ENCODE data around the gene POU6F2. TPM values are rescaled to one million over a fixed set of nuclear protein-coding genes. Genes with fewer than 3 reads are reported as not detected.

The POU6F2 gene
- total RNA-seq, 1 experiment from 2014 or later = 3.9 TPM

- Mint-ChIP-seq H3K4me3 (ENCODE audit: unreplicated experiment) (no peak overlapping the region), H3K27ac (ENCODE audit: unreplicated experiment) (no peak overlapping the region), H3K27me3 (ENCODE audit: insufficient read depth, unreplicated experiment) (peaks cover 3% of the 10 kb centered on the region), H3K36me3 (ENCODE audit: insufficient read depth, unreplicated experiment) (no peaks in the 10 kb centered on the region), H3K4me1 (ENCODE audit: low read depth, unreplicated experiment) (no peaks in the 10 kb centered on the region), H3K9me3 (ENCODE audit: unreplicated experiment) (no peaks in the 10 kb centered on the region)
- Histone ChIP-seq H3K27me3 (replicated peaks; ENCODE audit: control insufficient read depth, insufficient read depth, low read length) (no peaks in the 10 kb centered on the region), H3K36me3 (ENCODE audit: control insufficient read depth, insufficient read depth, low read length) (no peaks in the 10 kb centered on the region), H3K9me3 (no peaks in the 10 kb centered on the region), H3K4me3 (ENCODE audit: low read depth, low read length) (no peak overlapping the region), H3K4me1 (0 out of 2 replicates have a peak, but pooled peaks cover 5% of the 10 kb centered on the region)
- BruUV-seq (replicated peaks) = no TSS peak
- DNase-seq = no peak
- TF ChIP-seq CTCF (IDR thresholded peaks at IDR 0.05; ENCODE audit: insufficient read depth in 1 of 2, low read depth in 1 of 2, low read length in 1 of 2, severe bottlenecking in 1 of 2, unreplicated experiment in 1 of 2) = no peak
- POLR2A ChIA-PET = no interaction called here
- intact Hi-C loops (cut with micrococcal nuclease; ENCODE audit: unreplicated experiment) = no loop called here
- CTCF ChIA-PET = no interaction called here
Observed at GRCh38 chr7:39270018-39270417, 292.3 kb downstream of the POU6F2 start.

- ChIA-PET POLR2A (no interaction called here), CTCF (no interaction called here)
- H3K4me1 ChIP-seq = 0 out of 2 replicates have a peak, but pooled peaks cover 5% of the 10 kb centered on the region
- TF ChIP-seq CTCF (IDR thresholded peaks at IDR 0.05; ENCODE audit: insufficient read depth in 1 of 2, low read depth in 1 of 2, low read length in 1 of 2, severe bottlenecking in 1 of 2, unreplicated experiment in 1 of 2) = no peak
- H3K4me3 ChIP-seq (ENCODE audit: low read depth, low read length) = no peak overlapping the region
- H3K4me3 Mint-ChIP-seq (ENCODE audit: unreplicated experiment) = no peak overlapping the region
- no peak overlapping the region for H3K27ac Mint-ChIP-seq (ENCODE audit: unreplicated experiment)
- peaks cover 3% of the 10 kb centered on the region for H3K27me3 Mint-ChIP-seq (ENCODE audit: insufficient read depth, unreplicated experiment)
- no peaks in the 10 kb centered on the region for H3K27me3 ChIP-seq (replicated peaks; ENCODE audit: control insufficient read depth, insufficient read depth, low read length)
- intact Hi-C loops (cut with micrococcal nuclease; ENCODE audit: unreplicated experiment) = no loop called here
- H3K9me3 Mint-ChIP-seq (ENCODE audit: unreplicated experiment) = no peaks in the 10 kb centered on the region
- H3K9me3 ChIP-seq = no peaks in the 10 kb centered on the region
- no peaks in the 10 kb centered on the region for H3K4me1 Mint-ChIP-seq (ENCODE audit: low read depth, unreplicated experiment)
- no peaks in the 10 kb centered on the region for H3K36me3 Mint-ChIP-seq (ENCODE audit: insufficient read depth, unreplicated experiment)
- BruUV-seq (replicated peaks) = no TSS peak
- H3K36me3 ChIP-seq (ENCODE audit: control insufficient read depth, insufficient read depth, low read length) = no peaks in the 10 kb centered on the region
- DNase-seq = no peak
Observed at GRCh38 chr7:39271402-39271801, 293.7 kb downstream of the POU6F2 start.

- intact Hi-C loops (cut with micrococcal nuclease; ENCODE audit: unreplicated experiment) = no loop called here
- H3K9me3 Mint-ChIP-seq (ENCODE audit: unreplicated experiment) = no peaks in the 10 kb centered on the region
- H3K36me3 Mint-ChIP-seq (ENCODE audit: insufficient read depth, unreplicated experiment) = no peaks in the 10 kb centered on the region
- ChIA-PET CTCF (no interaction called here), POLR2A (no interaction called here)
- H3K9me3 ChIP-seq = no peaks in the 10 kb centered on the region
- H3K27me3 ChIP-seq (replicated peaks; ENCODE audit: control insufficient read depth, insufficient read depth, low read length) = no peaks in the 10 kb centered on the region
- no TSS peak for BruUV-seq (replicated peaks)
- 0 out of 2 replicates have a peak, but pooled peaks cover 5% of the 10 kb centered on the region for H3K4me1 ChIP-seq
- no peak for TF ChIP-seq CTCF (IDR thresholded peaks at IDR 0.05; ENCODE audit: insufficient read depth in 1 of 2, low read depth in 1 of 2, low read length in 1 of 2, severe bottlenecking in 1 of 2, unreplicated experiment in 1 of 2)
- H3K4me1 Mint-ChIP-seq (ENCODE audit: low read depth, unreplicated experiment) = no peaks in the 10 kb centered on the region
- H3K4me3 ChIP-seq (ENCODE audit: low read depth, low read length) = no peak overlapping the region
- H3K27me3 Mint-ChIP-seq (ENCODE audit: insufficient read depth, unreplicated experiment) = peaks cover under 1% of the 10 kb centered on the region
- no peak overlapping the region for H3K4me3 Mint-ChIP-seq (ENCODE audit: unreplicated experiment)
- H3K27ac Mint-ChIP-seq (ENCODE audit: unreplicated experiment) = no peak overlapping the region
- no peak for DNase-seq
- H3K36me3 ChIP-seq (ENCODE audit: control insufficient read depth, insufficient read depth, low read length) = no peaks in the 10 kb centered on the region
Observed at GRCh38 chr7:39272111-39272510, 294.4 kb downstream of the POU6F2 start.

All from Caco-2 (cell line).